ENCODE measurements around the gene SLC10A7. TPM values are rescaled to one million over a fixed set of nuclear protein-coding genes. Genes with fewer than 3 reads are reported as not detected.

Gene SLC10A7
- total RNA-seq, 2 donors from 2014 or later = 6.0 to 7.5 TPM

- Mint-ChIP-seq H3K9me3 (no peaks in the 10 kb centered on the region), H3K4me3 (no peak overlapping the region), H3K4me1 (peaks cover 9% of the 10 kb centered on the region), H3K27ac (no peak overlapping the region), H3K27me3 (ENCODE audit: insufficient read depth) (no peaks in the 10 kb centered on the region), H3K36me3 (ENCODE audit: low read depth) (no peaks in the 10 kb centered on the region)
- no peaks in the 10 kb centered on the region for H3K36me3 ChIP-seq (ENCODE audit: control insufficient read depth, insufficient read depth, low read length)
- TF ChIP-seq CTCF (conservative IDR thresholded peaks at IDR 0.05) = no peak
- WGBS, 2 experiments (ENCODE audit: insufficient coverage in 1 of 2, insufficient read length in 1 of 2) = 73 to 76% methylated on average over 2 to 3 of the region's 3 CpGs
- no peak overlapping the region for H3K9ac ChIP-seq (ENCODE audit: extremely low read depth, low read length, poor library complexity, severe bottlenecking)
- no peak overlapping the region for H3K27ac ChIP-seq (ENCODE audit: low read depth, low read length)
- no peak for DNase-seq
- peaks cover 6% of the 10 kb centered on the region for H3K27me3 ChIP-seq (ENCODE audit: control insufficient read depth, insufficient read depth, low read length, poor library complexity, severe bottlenecking)
- no peak overlapping the region for H3K4me3 ChIP-seq (ENCODE audit: low read length)
- no peaks in the 10 kb centered on the region for H3K9me3 ChIP-seq (ENCODE audit: control insufficient read depth, low read length)
- H3K4me1 ChIP-seq (ENCODE audit: control insufficient read depth, insufficient read depth, low read length) = peaks cover 3% of the 10 kb centered on the region
These were observed 210.3 kb downstream of the SLC10A7 start for GRCh38 chr4:146311238-146311970.

- DNase-seq = no peak
- H3K36me3 Mint-ChIP-seq (ENCODE audit: low read depth) = no peaks in the 10 kb centered on the region
- Histone ChIP-seq H3K27ac (ENCODE audit: low read depth, low read length) (no peak overlapping the region), H3K4me1 (ENCODE audit: control insufficient read depth, insufficient read depth, low read length) (peaks cover 3% of the 10 kb centered on the region), H3K9ac (ENCODE audit: extremely low read depth, low read length, poor library complexity, severe bottlenecking) (no peak overlapping the region), H3K27me3 (ENCODE audit: control insufficient read depth, insufficient read depth, low read length, poor library complexity, severe bottlenecking) (peaks cover 6% of the 10 kb centered on the region), H3K4me3 (ENCODE audit: low read length) (no peak overlapping the region), H3K9me3 (ENCODE audit: control insufficient read depth, low read length) (no peaks in the 10 kb centered on the region), H3K36me3 (ENCODE audit: control insufficient read depth, insufficient read depth, low read length) (no peaks in the 10 kb centered on the region)
- no peaks in the 10 kb centered on the region for H3K27me3 Mint-ChIP-seq (ENCODE audit: insufficient read depth)
- TF ChIP-seq CTCF (conservative IDR thresholded peaks at IDR 0.05) = no peak
- H3K9me3 Mint-ChIP-seq = no peaks in the 10 kb centered on the region
- H3K4me1 Mint-ChIP-seq = peaks cover 9% of the 10 kb centered on the region
- no peak overlapping the region for H3K27ac Mint-ChIP-seq
- no peak overlapping the region for H3K4me3 Mint-ChIP-seq
These were observed 211.3 kb downstream of the SLC10A7 start for GRCh38 chr4:146310319-146311021.

GRCh38 chr4:146308951-146309350, 212.8 kb downstream of the SLC10A7 start:
- no peak overlapping the region for H3K27ac Mint-ChIP-seq
- H3K27ac ChIP-seq (ENCODE audit: low read depth, low read length) = no peak overlapping the region
- no peaks in the 10 kb centered on the region for H3K27me3 Mint-ChIP-seq (ENCODE audit: insufficient read depth)
- no peak for DNase-seq
- no peak overlapping the region for H3K4me3 ChIP-seq (ENCODE audit: low read length)
- 94 to 97% methylated on average over 4 to 5 of the region's 5 CpGs for WGBS, 2 experiments (ENCODE audit: insufficient coverage in 1 of 2, insufficient read length in 1 of 2)
- peaks cover 3% of the 10 kb centered on the region for H3K36me3 Mint-ChIP-seq (ENCODE audit: low read depth)
- H3K4me3 Mint-ChIP-seq = no peak overlapping the region
- peaks cover 9% of the 10 kb centered on the region for H3K4me1 Mint-ChIP-seq
- H3K4me1 ChIP-seq (ENCODE audit: control insufficient read depth, insufficient read depth, low read length) = peaks cover 3% of the 10 kb centered on the region
- H3K9ac ChIP-seq (ENCODE audit: extremely low read depth, low read length, poor library complexity, severe bottlenecking) = no peak overlapping the region
- no peaks in the 10 kb centered on the region for H3K9me3 ChIP-seq (ENCODE audit: control insufficient read depth, low read length)
- H3K36me3 ChIP-seq (ENCODE audit: control insufficient read depth, insufficient read depth, low read length) = no peaks in the 10 kb centered on the region
- no peak for TF ChIP-seq CTCF (conservative IDR thresholded peaks at IDR 0.05)
- H3K27me3 ChIP-seq (ENCODE audit: control insufficient read depth, insufficient read depth, low read length, poor library complexity, severe bottlenecking) = peaks cover 6% of the 10 kb centered on the region
- H3K9me3 Mint-ChIP-seq = peaks cover 3% of the 10 kb centered on the region

All from endodermal cell (in vitro differentiated cells).